Panc1 (cell line): ENCODE results near the gene FOSL2. TPM values are rescaled to one million over a fixed set of nuclear protein-coding genes. Genes with fewer than 3 reads are reported as not detected.

ENCODE experiments used
- ATAC-seq: fragments of 200-7000 bp; cut with Tn5 transposase; 2 replicates; pipeline ENCODE4 v1.9.1; 2020; ENCODE audit warnings: mild to moderate bottlenecking, moderate library complexity
- BruUV-seq: library from RNA; stranded (reverse); fragments of 400-500 nt; replicated peaks from 2 replicates; lab custom pipeline; 2021; lab: Mats Ljungman, UMichigan
- CTCF ChIA-PET: fragments of 300-600 bp; sonication (Branson Sonifier 250); formaldehyde crosslinking; loops from one replicate; lab custom pipeline; 2022; ENCODE audit warnings: antibody characterized with exemption; lab: Charles Lee
- POLR2A ChIA-PET: fragments of 300-600 bp; sonication (Branson Sonifier 250); formaldehyde crosslinking; loops from one replicate; lab custom pipeline; 2022; ENCODE audit warnings: antibody characterized with exemption; lab: Charles Lee
- DNase-seq: peaks from one replicate; pipeline ENCODE4 v3.0.0-alpha.2; 2010; ENCODE audit warnings: low read depth, low spot score
- H3K27ac ChIP-seq: 2 replicates; pipeline ENCODE4 v1.5.1; 2011; ENCODE audit warnings: mild to moderate bottlenecking, low read length, inconsistent platforms
- H3K27me3 ChIP-seq: fragments of 200-500 bp; sonication (Bioruptor generic); 2 replicates; pipeline ENCODE4 v1.6.0; 2014; ENCODE audit warnings: low read length, inconsistent platforms; ENCODE audit not compliant: control insufficient read depth, insufficient read depth
- H3K36me3 ChIP-seq: fragments of 200-500 bp; sonication (Bioruptor generic); 2 replicates; pipeline ENCODE4 v1.5.1; 2014; ENCODE audit warnings: inconsistent platforms, mild to moderate bottlenecking, low read length, moderate library complexity; ENCODE audit not compliant: control insufficient read depth, insufficient read depth
- H3K4me1 ChIP-seq: 2 replicates; pipeline ENCODE4 v1.5.1; 2011; ENCODE audit warnings: inconsistent platforms, mild to moderate bottlenecking, low read length, moderate library complexity; ENCODE audit not compliant: control insufficient read depth, insufficient read depth
- H3K4me3 ChIP-seq, 2 experiments: 2 replicates each; pipeline ENCODE4 v1.5.1; 2011 to 2012; ENCODE audit warnings: low read depth in 2 of 2, low read length in 2 of 2, mild to moderate bottlenecking in 2 of 2, inconsistent platforms in 1 of 2, moderate library complexity in 1 of 2
- H3K9me3 ChIP-seq: fragments of 200-500 bp; sonication (Bioruptor generic); 2 replicates; pipeline ENCODE4 v1.5.1; 2014; ENCODE audit warnings: low read depth, mild to moderate bottlenecking, inconsistent platforms, low read length, moderate library complexity; ENCODE audit not compliant: control insufficient read depth, insufficient read depth
- POLR2AphosphoS5 ChIP-seq: IDR thresholded peaks from 2 replicates; pipeline ENCODE4 v1.6.1; 2012; ENCODE audit warnings: mild to moderate bottlenecking, low read depth, low read length, moderate library complexity
- SIN3A ChIP-seq: IDR thresholded peaks from 2 replicates; pipeline ENCODE4 v1.6.1; 2012; ENCODE audit warnings: low read depth, mild to moderate bottlenecking, low read length, moderate library complexity, borderline replicate concordance; ENCODE audit not compliant: insufficient read depth
- TCF7L2 ChIP-seq: IDR thresholded peaks from 2 replicates; pipeline ENCODE4 v1.6.1; 2011; ENCODE audit warnings: mild to moderate bottlenecking, low read depth, low read length, inconsistent platforms
- in situ Hi-C: cut with HindIII; loops from 2 replicates; pipeline ENCODE4 v1.10.0; 2016; ENCODE audit warnings: low sequenced_read_pairs, low pct_unique_long_range_greater_than_20kb
- intact Hi-C: fragments of 100-400 bp; cut with micrococcal nuclease; formaldehyde crosslinking; loops from one replicate; pipeline ENCODE4 v1.10.0; 2022; ENCODE audit not compliant: unreplicated experiment
- total RNA-seq: library from RNA; stranded (reverse); gene quantifications from one replicate; pipeline ENCODE4 v1.2.1, GENCODE V29; 2021; ENCODE audit not compliant: unreplicated experiment
- TF ChIP-seq, protein P1 (sequence below), 2 experiments: IDR thresholded peaks; 2 replicates each; pipeline ENCODE4 v1.6.1; 2011 to 2012; ENCODE audit warnings: low read depth in 2 of 2, control low read depth in 1 of 2, low read length in 1 of 2, mild to moderate bottlenecking in 1 of 2, moderate library complexity in 1 of 2; ENCODE audit not compliant: insufficient read depth in 1 of 2
- TF ChIP-seq, protein P2 (sequence below): fragments of 450-650 bp; IDR thresholded peaks from 2 replicates; pipeline ENCODE4 v1.5.1; 2017; ENCODE audit warnings: mild to moderate bottlenecking

Gene FOSL2
- total RNA-seq, 1 experiment from 2014 or later = 29.0 TPM

DNA sequence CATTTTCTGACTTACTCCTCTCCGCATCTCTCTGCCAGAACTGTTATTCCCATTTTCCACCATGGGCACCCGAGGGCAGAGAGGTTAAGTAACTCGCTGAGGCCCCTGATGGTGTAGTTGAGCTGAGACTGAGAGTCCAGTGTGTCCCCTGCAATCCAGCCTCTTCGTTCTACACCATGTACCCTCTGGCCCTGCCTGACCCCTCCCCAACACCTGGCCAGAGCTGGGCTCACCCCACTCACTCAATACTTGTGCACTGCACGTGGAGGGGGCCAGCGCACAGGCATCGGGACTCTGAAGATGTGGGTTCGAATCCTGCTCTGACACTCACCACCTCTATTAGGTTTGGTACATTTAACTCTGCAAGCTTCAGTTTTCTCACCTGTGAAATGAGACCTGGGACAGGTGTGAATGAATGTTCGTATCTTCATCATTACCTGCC lies 24.3 kb upstream of the FOSL2 start:
- Histone ChIP-seq H3K4me3 (no peak overlapping the region), H3K27me3 (no peaks in the 10 kb centered on the region), H3K27ac (no peak overlapping the region), H3K9me3 (no peaks in the 10 kb centered on the region), H3K36me3 (no peaks in the 10 kb centered on the region), H3K4me1 (no peaks in the 10 kb centered on the region; the same call in 1 of the 2 replicates)
- no TSS peak for BruUV-seq
- no peak for DNase-seq
- in situ Hi-C loops (no loop called here), intact Hi-C loops (no loop called here)
- POLR2A ChIA-PET = no interaction called here
- TF ChIP-seq, protein P1, sequence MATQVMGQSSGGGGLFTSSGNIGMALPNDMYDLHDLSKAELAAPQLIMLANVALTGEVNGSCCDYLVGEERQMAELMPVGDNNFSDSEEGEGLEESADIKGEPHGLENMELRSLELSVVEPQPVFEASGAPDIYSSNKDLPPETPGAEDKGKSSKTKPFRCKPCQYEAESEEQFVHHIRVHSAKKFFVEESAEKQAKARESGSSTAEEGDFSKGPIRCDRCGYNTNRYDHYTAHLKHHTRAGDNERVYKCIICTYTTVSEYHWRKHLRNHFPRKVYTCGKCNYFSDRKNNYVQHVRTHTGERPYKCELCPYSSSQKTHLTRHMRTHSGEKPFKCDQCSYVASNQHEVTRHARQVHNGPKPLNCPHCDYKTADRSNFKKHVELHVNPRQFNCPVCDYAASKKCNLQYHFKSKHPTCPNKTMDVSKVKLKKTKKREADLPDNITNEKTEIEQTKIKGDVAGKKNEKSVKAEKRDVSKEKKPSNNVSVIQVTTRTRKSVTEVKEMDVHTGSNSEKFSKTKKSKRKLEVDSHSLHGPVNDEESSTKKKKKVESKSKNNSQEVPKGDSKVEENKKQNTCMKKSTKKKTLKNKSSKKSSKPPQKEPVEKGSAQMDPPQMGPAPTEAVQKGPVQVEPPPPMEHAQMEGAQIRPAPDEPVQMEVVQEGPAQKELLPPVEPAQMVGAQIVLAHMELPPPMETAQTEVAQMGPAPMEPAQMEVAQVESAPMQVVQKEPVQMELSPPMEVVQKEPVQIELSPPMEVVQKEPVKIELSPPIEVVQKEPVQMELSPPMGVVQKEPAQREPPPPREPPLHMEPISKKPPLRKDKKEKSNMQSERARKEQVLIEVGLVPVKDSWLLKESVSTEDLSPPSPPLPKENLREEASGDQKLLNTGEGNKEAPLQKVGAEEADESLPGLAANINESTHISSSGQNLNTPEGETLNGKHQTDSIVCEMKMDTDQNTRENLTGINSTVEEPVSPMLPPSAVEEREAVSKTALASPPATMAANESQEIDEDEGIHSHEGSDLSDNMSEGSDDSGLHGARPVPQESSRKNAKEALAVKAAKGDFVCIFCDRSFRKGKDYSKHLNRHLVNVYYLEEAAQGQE (IDR thresholded peaks at IDR 0.05; ENCODE audit: insufficient read depth in 1 of 2, low read depth in 2 of 2, low read length in 1 of 2) = no peak
- CTCF ChIA-PET = no interaction called here
- no peak for ATAC-seq

DNA sequence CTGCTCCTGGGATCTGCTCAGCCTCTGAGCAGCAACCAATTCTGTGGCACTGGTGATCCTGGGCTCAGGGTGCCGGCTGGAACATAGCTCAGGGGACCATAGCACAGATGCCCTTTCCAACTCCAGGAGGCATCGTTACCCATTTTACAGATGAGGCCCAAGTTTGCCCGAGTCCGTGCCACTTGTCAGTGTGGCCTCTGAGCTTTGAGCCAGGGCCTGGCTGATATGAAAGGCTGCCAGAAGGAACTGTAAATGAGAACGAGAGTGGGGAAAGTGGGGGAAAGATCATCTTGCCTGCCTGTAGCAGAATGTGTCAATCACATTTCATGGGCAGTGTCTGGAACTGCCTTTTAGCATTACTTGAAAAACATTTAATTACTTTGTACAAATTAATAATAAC lies 23.3 kb upstream of the FOSL2 start:
- no peaks in the 10 kb centered on the region for H3K27me3 ChIP-seq
- DNase-seq (no peak), ATAC-seq (no peak)
- ChIA-PET CTCF (no interaction called here), POLR2A (no interaction called here)
- intact Hi-C loops (no loop called here), in situ Hi-C loops (no loop called here)
- no peak for TF ChIP-seq SIN3A
- TF ChIP-seq TCF7L2 = no peak
- TF ChIP-seq, protein P1 (IDR thresholded peaks at IDR 0.05; ENCODE audit: insufficient read depth in 1 of 2, low read depth in 2 of 2, low read length in 1 of 2) = no peak
- TF ChIP-seq, protein P2, sequence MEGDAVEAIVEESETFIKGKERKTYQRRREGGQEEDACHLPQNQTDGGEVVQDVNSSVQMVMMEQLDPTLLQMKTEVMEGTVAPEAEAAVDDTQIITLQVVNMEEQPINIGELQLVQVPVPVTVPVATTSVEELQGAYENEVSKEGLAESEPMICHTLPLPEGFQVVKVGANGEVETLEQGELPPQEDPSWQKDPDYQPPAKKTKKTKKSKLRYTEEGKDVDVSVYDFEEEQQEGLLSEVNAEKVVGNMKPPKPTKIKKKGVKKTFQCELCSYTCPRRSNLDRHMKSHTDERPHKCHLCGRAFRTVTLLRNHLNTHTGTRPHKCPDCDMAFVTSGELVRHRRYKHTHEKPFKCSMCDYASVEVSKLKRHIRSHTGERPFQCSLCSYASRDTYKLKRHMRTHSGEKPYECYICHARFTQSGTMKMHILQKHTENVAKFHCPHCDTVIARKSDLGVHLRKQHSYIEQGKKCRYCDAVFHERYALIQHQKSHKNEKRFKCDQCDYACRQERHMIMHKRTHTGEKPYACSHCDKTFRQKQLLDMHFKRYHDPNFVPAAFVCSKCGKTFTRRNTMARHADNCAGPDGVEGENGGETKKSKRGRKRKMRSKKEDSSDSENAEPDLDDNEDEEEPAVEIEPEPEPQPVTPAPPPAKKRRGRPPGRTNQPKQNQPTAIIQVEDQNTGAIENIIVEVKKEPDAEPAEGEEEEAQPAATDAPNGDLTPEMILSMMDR = no peak
- no peak for TF ChIP-seq POLR2AphosphoS5
- BruUV-seq = no TSS peak
- no peak overlapping the region for H3K4me3 ChIP-seq
- no peaks in the 10 kb centered on the region; the same call in 1 of the 2 replicates for H3K4me1 ChIP-seq
- no peaks in the 10 kb centered on the region for H3K36me3 ChIP-seq
- no peak overlapping the region for H3K27ac ChIP-seq
- H3K9me3 ChIP-seq = no peaks in the 10 kb centered on the region
